GM18867 (cell line): ENCODE results near the gene FMR1.

Source experiments
- ATAC-seq: cut with Tn5 transposase; IDR thresholded peaks from one replicate; pipeline ENCODE4 v1.9.1; 2021; ENCODE audit warnings: mild to moderate bottlenecking, moderate library complexity; ENCODE audit not compliant: unreplicated experiment

The FMR1 gene

GRCh38 chrX:147911192-147912022 lies at the start of gene FMR1:
Gene FMR1 (plus strand): TSS chrX:147911919. CDS start chrX:147912180, 261 bp downstream.
- ATAC-seq, result peak; percentile 83

- peak; percentile 97 for ATAC-seq
Observed at GRCh38 chrX:147875866-147876596, 35.7 kb upstream of the FMR1 start.

- no peak for ATAC-seq
Observed at GRCh38 chrX:147876849-147877646, 34.7 kb upstream of the FMR1 start.

- ATAC-seq, result no peak
Observed at GRCh38 chrX:147877726-147878125, 34.0 kb upstream of the FMR1 start.

- peak; percentile 68 for ATAC-seq
Observed at GRCh38 chrX:147884958-147885357, 26.8 kb upstream of the FMR1 start.

GRCh38 chrX:147890756-147891155 lies 21.0 kb upstream of the FMR1 start:
- ATAC-seq, result no peak

GRCh38 chrX:147891896-147892295 lies 19.8 kb upstream of the FMR1 start:
- ATAC-seq, result no peak

- no peak for ATAC-seq
Observed at GRCh38 chrX:147893741-147894140, 18.0 kb upstream of the FMR1 start.

GRCh38 chrX:147894366-147894963 lies 17.3 kb upstream of the FMR1 start:
- no peak for ATAC-seq

GRCh38 chrX:147897117-147897516 lies 14.6 kb upstream of the FMR1 start:
- no peak for ATAC-seq

- ATAC-seq, result no peak
Observed at GRCh38 chrX:147898951-147899350, 12.8 kb upstream of the FMR1 start.

GRCh38 chrX:147899379-147900114 lies 12.2 kb upstream of the FMR1 start:
- peak; percentile 68 for ATAC-seq

- ATAC-seq, result no peak
Observed at GRCh38 chrX:147900349-147900748, 11.4 kb upstream of the FMR1 start.

GRCh38 chrX:147901461-147902126 lies 10.1 kb upstream of the FMR1 start:
- no peak for ATAC-seq

- ATAC-seq, result no peak
Observed at GRCh38 chrX:147902270-147902669, 9.4 kb upstream of the FMR1 start.

- ATAC-seq, result no peak
Observed at GRCh38 chrX:147908106-147908505, 3.6 kb upstream of the FMR1 start.

GRCh38 chrX:147910607-147911006 lies 1.1 kb upstream of the FMR1 start:
- no peak for ATAC-seq

GRCh38 chrX:147912093-147912801 lies 528 bp downstream of the FMR1 start:
- ATAC-seq, result peak; percentile 37

GRCh38 chrX:147913570-147913969 lies 1.9 kb downstream of the FMR1 start:
- no peak for ATAC-seq
